HepG2 (cell line): ENCODE results near the gene PDLIM7. TPM values are rescaled to one million over a fixed set of nuclear protein-coding genes. Genes with fewer than 3 reads are reported as not detected.
A peak's percentile ranks its signal among the peaks of the same experiment; 100 is the strongest.

Source experiments
- ARNT2 ChIP-seq: sonication (generic); formaldehyde crosslinking; IDR thresholded peaks from 2 replicates; pipeline ENCODE4 v1.8.0; 2022; ENCODE audit warnings: mild to moderate bottlenecking, low read depth, missing genetic modification reagents, moderate library complexity
- DMAP1 ChIP-seq: IDR thresholded peaks from 2 replicates; pipeline ENCODE4 v1.6.1; 2016
- ELF3 ChIP-seq: IDR thresholded peaks from 2 replicates; pipeline ENCODE4 v1.6.1; 2016; ENCODE audit warnings: missing genetic modification reagents, missing compliant biosample characterization
- HMG20A ChIP-seq: IDR thresholded peaks from 2 replicates; pipeline ENCODE4 v1.6.1; 2016; ENCODE audit warnings: borderline replicate concordance
- HOXD1 ChIP-seq: sonication (generic); formaldehyde crosslinking; IDR thresholded peaks from 2 replicates; pipeline ENCODE4 v1.5.0; 2020; ENCODE audit warnings: missing genetic modification reagents
- JUND ChIP-seq: sonication (generic); formaldehyde crosslinking; IDR thresholded peaks from 2 replicates; pipeline ENCODE4 v1.8.0; 2022; ENCODE audit warnings: mild to moderate bottlenecking, missing genetic modification reagents
- MTA3 ChIP-seq: sonication (generic); formaldehyde crosslinking; IDR thresholded peaks from 2 replicates; pipeline ENCODE4 v1.4.0; 2020; ENCODE audit warnings: missing genetic modification reagents
- NFYB ChIP-seq: sonication (generic); formaldehyde crosslinking; IDR thresholded peaks from 2 replicates; pipeline ENCODE4 v1.4.0; 2020; ENCODE audit warnings: missing genetic modification reagents
- PITX1 ChIP-seq: sonication (generic); formaldehyde crosslinking; IDR thresholded peaks from 2 replicates; pipeline ENCODE4 v1.5.1; 2020; ENCODE audit warnings: mild to moderate bottlenecking, missing genetic modification reagents
- REL ChIP-seq: sonication (generic); formaldehyde crosslinking; conservative IDR thresholded peaks from 2 replicates; pipeline ENCODE4 v1.8.0; 2022; ENCODE audit warnings: mild to moderate bottlenecking, missing genetic modification reagents, moderate library complexity
- SIN3A ChIP-seq: IDR thresholded peaks from 2 replicates; pipeline ENCODE4 v1.6.1; 2011; ENCODE audit warnings: low read depth, mild to moderate bottlenecking, control low read depth, low read length, borderline replicate concordance
- SOX5 ChIP-seq: IDR thresholded peaks from 2 replicates; pipeline ENCODE4 v1.6.1; 2016; ENCODE audit warnings: borderline replicate concordance
- THAP11 ChIP-seq: IDR thresholded peaks from 2 replicates; pipeline ENCODE4 v1.6.1; 2016; ENCODE audit warnings: missing biosample characterization, missing genetic modification reagents
- TSC22D2 ChIP-seq: sonication (generic); formaldehyde crosslinking; IDR thresholded peaks from 2 replicates; pipeline ENCODE4 v1.5.1; 2020; ENCODE audit warnings: missing genetic modification reagents, mild to moderate bottlenecking, borderline replicate concordance
- ZNF44 ChIP-seq: sonication (generic); formaldehyde crosslinking; IDR thresholded peaks from 2 replicates; pipeline ENCODE4 v1.5.1; 2020; ENCODE audit warnings: mild to moderate bottlenecking, missing genetic modification reagents
- ZNF781 ChIP-seq: sonication (generic); formaldehyde crosslinking; IDR thresholded peaks from 2 replicates; pipeline ENCODE4 v1.5.1; 2020; ENCODE audit warnings: borderline replicate concordance, mild to moderate bottlenecking, missing genetic modification reagents; ENCODE audit errors: not compliant biosample characterization
- ZSCAN9 ChIP-seq: IDR thresholded peaks from 2 replicates; pipeline ENCODE4 v1.6.1; 2016; ENCODE audit warnings: borderline replicate concordance
- polyA plus RNA-seq, 8 experiments: library from polyadenylated mRNA; depleted of rRNA in 3 of 8; stranded (reverse) in 7 of 8; unstranded in 1 of 8; fragments of >200 nt; fragmentation: Illumina TruSeq in 4 of 8; extraction: Trizol in 4 of 8; gene quantifications; 2 replicates each; pipeline versions ENCODE4 v1.2.1 to v1.2.3, GENCODE V29; 2011 to 2016; ENCODE audit warnings: low read depth in 4 of 8, missing spikeins in 1 of 8, mixed read lengths in 1 of 8; ENCODE audit not compliant: insufficient read depth in 1 of 8
- total RNA-seq, 5 experiments: library from RNA; depleted of rRNA; stranded (reverse); fragments of >200 nt; fragmentation: Illumina TruSeq; extraction: Trizol; gene quantifications; 2 replicates each; pipeline ENCODE4 v1.2.3, GENCODE V29; 2016; ENCODE audit warnings: low read depth in 1 of 5
- TF ChIP-seq, protein P1 (sequence below): sonication (generic); formaldehyde crosslinking; IDR thresholded peaks from 2 replicates; pipeline ENCODE4 v1.5.0; 2020; ENCODE audit warnings: missing genetic modification reagents
- TF ChIP-seq, protein P2 (sequence below): sonication (generic); formaldehyde crosslinking; IDR thresholded peaks from 2 replicates; pipeline ENCODE4 v1.8.1; 2023; ENCODE audit warnings: mild to moderate bottlenecking, missing genetic modification reagents
- TF ChIP-seq, protein P3 (sequence below): IDR thresholded peaks from 2 replicates; pipeline ENCODE4 v1.6.1; 2016; ENCODE audit warnings: low read depth, missing genetic modification reagents, missing compliant biosample characterization
- TF ChIP-seq, protein P4 (sequence below): sonication (generic); IDR thresholded peaks from 2 replicates; pipeline ENCODE4 v1.6.1; 2016; ENCODE audit warnings: low read depth, borderline replicate concordance

The PDLIM7 gene
- total and polyA plus RNA-seq, 2 of the 13 experiments (the other 11 are each of a cell fraction or from before 2014, with no cell fraction given) = 21.1 to 31.3 TPM

GRCh38 chr5:177447611-177448243, 49.7 kb downstream of the PDLIM7 start (continued):
- TF ChIP-seq HMG20A (CRISPR knock-in tag) (no peak; the same call in 1 of the 2 replicates), ARNT2 (CRISPR knock-in tag) (peak; percentile 69; the same call in 1 of the 2 replicates), JUND (peak; percentile 76; the same call in 1 of the 2 replicates), ZSCAN9 (CRISPR knock-in tag) (peak; percentile 57; the same call in 1 of the 2 replicates), HOXD1 (CRISPR knock-in tag) (peak; percentile 7; the same call in 1 of the 2 replicates), PITX1 (CRISPR knock-in tag) (0 out of 2 replicates have a peak, but pooled peaks have one; percentile 32), THAP11 (CRISPR knock-in tag) (peak; percentile 55; the same call in 1 of the 2 replicates), ZNF781 (CRISPR knock-in tag) (no peak), NFYB (CRISPR knock-in tag) (no peak), ZNF44 (peak; percentile 79; the same call in 1 of the 2 replicates), SIN3A (peak; percentile 67; the same call in 1 of the 2 replicates), TSC22D2 (peak; percentile 49; the same call in 1 of the 2 replicates), REL (CRISPR knock-in tag) (no peak), DMAP1 (CRISPR knock-in tag) (peak; percentile 89), ELF3 (CRISPR knock-in tag) (peak; percentile 55; the same call in 1 of the 2 replicates), SOX5 (CRISPR knock-in tag) (peak; percentile 95), MTA3 (CRISPR knock-in tag) (no peak)
- TF ChIP-seq, protein P1, sequence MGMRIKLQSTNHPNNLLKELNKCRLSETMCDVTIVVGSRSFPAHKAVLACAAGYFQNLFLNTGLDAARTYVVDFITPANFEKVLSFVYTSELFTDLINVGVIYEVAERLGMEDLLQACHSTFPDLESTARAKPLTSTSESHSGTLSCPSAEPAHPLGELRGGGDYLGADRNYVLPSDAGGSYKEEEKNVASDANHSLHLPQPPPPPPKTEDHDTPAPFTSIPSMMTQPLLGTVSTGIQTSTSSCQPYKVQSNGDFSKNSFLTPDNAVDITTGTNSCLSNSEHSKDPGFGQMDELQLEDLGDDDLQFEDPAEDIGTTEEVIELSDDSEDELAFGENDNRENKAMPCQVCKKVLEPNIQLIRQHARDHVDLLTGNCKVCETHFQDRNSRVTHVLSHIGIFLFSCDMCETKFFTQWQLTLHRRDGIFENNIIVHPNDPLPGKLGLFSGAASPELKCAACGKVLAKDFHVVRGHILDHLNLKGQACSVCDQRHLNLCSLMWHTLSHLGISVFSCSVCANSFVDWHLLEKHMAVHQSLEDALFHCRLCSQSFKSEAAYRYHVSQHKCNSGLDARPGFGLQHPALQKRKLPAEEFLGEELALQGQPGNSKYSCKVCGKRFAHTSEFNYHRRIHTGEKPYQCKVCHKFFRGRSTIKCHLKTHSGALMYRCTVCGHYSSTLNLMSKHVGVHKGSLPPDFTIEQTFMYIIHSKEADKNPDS (CRISPR knock-in tag) = no peak
- TF ChIP-seq, protein P2, sequence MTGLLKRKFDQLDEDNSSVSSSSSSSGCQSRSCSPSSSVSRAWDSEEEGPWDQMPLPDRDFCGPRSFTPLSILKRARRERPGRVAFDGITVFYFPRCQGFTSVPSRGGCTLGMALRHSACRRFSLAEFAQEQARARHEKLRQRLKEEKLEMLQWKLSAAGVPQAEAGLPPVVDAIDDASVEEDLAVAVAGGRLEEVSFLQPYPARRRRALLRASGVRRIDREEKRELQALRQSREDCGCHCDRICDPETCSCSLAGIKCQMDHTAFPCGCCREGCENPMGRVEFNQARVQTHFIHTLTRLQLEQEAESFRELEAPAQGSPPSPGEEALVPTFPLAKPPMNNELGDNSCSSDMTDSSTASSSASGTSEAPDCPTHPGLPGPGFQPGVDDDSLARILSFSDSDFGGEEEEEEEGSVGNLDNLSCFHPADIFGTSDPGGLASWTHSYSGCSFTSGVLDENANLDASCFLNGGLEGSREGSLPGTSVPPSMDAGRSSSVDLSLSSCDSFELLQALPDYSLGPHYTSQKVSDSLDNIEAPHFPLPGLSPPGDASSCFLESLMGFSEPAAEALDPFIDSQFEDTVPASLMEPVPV (CRISPR knock-in tag) = no peak; the same call in 1 of the 2 replicates
- TF ChIP-seq, protein P3, sequence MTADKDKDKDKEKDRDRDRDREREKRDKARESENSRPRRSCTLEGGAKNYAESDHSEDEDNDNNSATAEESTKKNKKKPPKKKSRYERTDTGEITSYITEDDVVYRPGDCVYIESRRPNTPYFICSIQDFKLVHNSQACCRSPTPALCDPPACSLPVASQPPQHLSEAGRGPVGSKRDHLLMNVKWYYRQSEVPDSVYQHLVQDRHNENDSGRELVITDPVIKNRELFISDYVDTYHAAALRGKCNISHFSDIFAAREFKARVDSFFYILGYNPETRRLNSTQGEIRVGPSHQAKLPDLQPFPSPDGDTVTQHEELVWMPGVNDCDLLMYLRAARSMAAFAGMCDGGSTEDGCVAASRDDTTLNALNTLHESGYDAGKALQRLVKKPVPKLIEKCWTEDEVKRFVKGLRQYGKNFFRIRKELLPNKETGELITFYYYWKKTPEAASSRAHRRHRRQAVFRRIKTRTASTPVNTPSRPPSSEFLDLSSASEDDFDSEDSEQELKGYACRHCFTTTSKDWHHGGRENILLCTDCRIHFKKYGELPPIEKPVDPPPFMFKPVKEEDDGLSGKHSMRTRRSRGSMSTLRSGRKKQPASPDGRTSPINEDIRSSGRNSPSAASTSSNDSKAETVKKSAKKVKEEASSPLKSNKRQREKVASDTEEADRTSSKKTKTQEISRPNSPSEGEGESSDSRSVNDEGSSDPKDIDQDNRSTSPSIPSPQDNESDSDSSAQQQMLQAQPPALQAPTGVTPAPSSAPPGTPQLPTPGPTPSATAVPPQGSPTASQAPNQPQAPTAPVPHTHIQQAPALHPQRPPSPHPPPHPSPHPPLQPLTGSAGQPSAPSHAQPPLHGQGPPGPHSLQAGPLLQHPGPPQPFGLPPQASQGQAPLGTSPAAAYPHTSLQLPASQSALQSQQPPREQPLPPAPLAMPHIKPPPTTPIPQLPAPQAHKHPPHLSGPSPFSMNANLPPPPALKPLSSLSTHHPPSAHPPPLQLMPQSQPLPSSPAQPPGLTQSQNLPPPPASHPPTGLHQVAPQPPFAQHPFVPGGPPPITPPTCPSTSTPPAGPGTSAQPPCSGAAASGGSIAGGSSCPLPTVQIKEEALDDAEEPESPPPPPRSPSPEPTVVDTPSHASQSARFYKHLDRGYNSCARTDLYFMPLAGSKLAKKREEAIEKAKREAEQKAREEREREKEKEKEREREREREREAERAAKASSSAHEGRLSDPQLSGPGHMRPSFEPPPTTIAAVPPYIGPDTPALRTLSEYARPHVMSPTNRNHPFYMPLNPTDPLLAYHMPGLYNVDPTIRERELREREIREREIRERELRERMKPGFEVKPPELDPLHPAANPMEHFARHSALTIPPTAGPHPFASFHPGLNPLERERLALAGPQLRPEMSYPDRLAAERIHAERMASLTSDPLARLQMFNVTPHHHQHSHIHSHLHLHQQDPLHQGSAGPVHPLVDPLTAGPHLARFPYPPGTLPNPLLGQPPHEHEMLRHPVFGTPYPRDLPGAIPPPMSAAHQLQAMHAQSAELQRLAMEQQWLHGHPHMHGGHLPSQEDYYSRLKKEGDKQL (CRISPR knock-in tag) = no peak
- TF ChIP-seq, protein P4, sequence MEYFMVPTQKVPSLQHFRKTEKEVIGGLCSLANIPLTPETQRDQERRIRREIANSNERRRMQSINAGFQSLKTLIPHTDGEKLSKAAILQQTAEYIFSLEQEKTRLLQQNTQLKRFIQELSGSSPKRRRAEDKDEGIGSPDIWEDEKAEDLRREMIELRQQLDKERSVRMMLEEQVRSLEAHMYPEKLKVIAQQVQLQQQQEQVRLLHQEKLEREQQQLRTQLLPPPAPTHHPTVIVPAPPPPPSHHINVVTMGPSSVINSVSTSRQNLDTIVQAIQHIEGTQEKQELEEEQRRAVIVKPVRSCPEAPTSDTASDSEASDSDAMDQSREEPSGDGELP = peak; percentile 31; the same call in 1 of the 2 replicates
